NCI-H345 treated with DMSO at 0.1 percent for 48 hours (cell line): Measurements from ENCODE around the gene ANAPC2.

Experiments used
- DNase-seq: peaks from one replicate; lab custom pipeline; 2025; ENCODE audit not compliant: unreplicated experiment; lab: John Stamatoyannopoulos, UW

Gene ANAPC2

DNA sequence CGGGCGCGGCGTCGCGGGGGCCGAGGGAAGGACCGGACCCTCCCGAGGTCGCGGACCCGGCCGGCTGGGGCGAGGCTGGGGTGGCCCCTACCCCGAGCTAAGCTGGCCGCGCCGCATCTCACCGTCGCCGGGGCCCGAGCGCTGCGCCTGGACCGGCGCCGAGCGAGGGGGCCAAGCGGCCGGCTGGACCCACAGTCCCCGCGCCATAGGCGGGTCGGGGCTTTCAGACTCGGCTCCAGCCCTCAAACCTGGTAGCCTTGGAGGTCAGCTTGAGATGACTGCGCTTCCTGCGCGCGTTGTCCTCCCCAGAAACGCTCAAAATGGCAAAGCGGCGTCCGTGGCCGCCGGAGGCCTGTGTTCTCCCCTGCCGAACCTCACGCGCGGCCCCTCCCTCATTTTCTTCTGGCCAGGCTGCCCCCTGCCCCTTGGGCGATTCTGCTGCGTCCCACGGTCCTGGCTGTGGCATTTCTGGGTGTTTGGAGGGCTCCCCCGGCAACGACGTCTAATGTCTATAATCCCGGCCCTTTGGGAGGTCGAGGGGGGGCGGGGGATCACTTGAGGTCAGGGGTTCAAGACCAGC lies 58.1 kb downstream of the ANAPC2 start:
- DNase-seq, result no peak

DNA sequence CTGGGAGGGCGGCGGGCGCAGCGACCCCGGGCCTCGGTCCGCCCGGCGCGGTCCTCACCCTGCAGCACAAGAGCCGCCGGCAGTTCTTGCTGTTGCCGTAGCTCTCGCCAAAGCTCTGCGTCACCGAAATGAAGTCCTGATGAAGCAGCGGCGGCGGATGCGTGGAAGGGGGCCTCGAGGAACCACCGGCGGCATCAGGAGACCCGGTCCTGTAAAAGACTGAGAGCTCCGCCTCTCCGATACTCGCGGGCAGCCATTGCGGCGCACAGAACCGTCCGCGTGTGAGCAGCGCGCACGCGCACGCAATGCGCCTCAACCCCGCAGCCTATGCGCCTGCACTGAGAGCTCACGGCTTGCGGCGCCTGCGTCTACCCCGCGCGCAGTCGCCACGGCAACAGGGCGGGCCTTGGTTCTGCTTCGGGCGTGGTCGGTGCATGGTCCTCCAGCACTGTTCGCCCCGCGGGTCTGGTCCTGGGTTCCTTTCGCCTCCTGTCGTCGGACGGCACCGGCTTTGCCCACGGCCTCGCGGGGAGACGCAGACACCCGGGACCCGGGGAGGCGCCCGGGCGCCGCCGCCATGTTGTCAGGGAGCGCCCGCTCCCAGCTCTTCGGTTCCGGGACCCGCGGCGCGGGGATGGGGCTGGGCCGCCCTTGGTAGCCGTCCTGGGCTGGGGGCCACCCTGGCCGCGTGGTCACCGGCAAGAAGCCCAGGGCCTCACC lies 58.7 kb downstream of the ANAPC2 start:
- peak; percentile 79 for DNase-seq

DNA sequence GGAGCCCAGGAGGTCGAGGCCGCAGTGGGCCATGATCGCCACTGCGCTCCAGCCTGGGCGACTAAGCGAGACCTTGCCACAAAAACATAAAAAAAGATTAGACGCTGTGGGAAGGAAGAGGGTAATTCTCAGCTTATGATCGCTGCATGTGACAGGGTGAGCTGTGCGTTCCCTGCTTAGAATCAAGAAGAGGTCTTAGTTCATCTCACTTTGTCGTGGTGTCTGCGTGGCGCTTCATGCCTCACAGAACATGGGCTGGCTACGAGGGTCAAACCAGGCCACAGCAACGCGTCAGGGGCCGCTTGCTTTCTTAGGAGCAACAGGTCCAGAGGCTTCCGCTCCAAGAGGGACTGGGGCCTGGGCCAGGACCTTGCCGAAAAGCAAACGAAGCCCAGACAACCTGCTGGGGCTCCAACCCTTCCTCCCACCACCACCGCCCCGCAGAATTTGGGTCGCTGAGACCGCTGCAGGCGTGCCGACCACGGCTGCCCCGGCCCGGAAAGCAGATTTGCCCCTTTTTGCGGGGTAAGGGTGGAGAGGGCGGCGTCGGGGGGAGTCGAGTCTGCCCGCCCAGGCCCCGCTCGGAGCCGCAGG lies 59.4 kb downstream of the ANAPC2 start:
- DNase-seq, result no peak

DNA sequence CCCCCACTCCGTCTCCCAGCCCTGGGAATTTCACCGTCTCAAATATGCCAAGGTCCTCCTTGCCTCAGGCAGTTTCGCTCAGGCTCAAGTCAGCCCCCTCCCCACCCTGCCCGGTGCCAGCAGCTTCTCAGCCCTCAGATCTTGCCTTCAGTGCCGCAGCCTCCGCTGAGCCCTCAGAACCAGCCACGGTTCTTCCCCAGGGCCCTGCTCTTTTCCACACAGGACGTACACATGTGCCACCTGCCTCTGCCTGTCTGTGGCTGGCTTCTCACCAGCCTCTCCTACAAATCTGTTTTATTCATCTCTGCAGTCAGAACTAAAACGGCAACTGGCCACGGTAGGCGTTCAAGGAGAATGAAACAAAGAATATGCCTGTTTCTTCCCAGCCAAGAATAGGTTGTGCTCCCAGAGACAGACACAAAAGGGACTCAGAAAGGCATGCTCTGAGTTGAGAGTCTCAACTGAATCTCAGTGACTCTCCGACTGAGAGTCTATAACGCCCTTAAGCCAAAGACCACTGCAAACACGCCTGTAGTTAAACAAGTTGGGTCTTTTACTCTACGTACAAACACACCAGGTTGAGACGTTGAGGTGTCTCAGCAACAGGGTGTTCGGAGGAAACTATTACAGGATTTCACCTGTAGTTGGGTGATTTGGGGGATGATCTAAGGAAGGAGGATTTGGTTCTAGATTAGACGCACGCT lies 60.0 kb downstream of the ANAPC2 start:
- no peak for DNase-seq

DNA sequence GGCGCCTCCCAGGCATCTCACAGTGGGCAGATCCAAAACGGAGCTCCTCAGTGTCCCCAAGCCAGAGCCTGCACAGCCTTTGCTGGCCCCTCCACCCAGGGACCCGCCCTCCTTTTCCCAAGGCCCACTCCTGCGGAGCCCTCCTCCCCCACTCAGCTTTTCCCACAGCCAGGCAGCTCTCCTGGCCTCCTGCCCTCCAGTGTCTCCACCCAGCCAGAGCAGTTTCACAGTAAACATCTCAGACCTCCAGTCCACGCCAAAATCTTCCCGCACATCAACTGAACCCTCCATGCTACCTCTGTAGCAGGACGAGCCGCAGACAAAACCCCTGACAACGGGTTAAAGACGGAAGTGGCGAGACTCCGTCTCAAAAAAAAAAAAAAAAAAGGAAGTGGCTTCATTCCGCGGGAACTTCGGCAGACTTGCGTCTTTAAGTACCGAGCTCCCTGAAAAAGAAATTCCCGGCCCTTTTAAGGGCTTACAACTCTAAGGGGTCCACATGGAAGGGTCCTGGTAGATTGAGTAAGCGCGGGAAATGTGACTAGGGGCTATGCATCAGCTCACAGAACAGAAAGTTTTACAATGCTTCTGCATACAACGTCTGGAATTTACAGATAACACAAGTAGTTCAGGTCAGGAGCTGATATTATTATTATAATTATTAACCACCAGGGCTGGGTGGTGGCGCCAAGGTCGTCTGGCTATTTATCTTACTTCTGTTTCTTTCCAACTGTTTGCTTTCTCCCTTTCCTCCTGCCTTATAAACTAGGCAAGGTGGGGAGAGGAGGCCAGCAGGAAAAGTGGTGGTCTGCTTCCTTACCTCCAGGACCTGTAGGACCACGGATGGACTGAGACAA lies 60.8 kb downstream of the ANAPC2 start:
- DNase-seq, result no peak

DNA sequence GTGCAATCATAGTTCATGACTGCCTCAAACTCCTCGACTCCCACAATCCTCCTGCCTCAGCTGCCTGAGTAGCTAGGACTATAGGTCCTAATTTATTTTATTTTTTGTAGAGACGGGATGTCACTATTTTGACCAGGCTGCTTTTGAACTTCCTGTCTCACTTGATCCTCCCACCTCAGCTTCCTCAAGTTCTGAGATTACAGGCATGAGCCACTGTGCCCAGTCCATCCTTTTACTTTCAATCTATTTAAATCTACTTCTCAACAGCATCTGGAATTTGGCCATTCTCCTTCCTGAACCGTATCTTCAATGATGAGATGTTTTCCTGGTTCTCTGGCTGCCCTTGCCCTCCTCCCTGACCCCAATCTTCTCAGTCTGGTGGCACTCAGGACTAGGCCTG lies 61.6 kb downstream of the ANAPC2 start:
- DNase-seq, result no peak
